B cell (primary cell): ENCODE measurements around the gene ADD3. TPM values are rescaled to one million over a fixed set of nuclear protein-coding genes. Genes with fewer than 3 reads are reported as not detected.

ENCODE experiments used
- ATAC-seq: fragments of 200-7000 bp; cut with Tn5 transposase; one replicate; pipeline ENCODE4 v1.10.0; 2021; ENCODE audit warnings: low read depth, mild to moderate bottlenecking, moderate number of reproducible peaks, moderate library complexity
- CTCF ChIA-PET: fragments of 350-600 bp; sonication (Branson Sonifier 250); formaldehyde crosslinking; loops from one replicate; lab custom pipeline; 2021; ENCODE audit warnings: antibody characterized with exemption, inconsistent platforms; lab: Charles Lee
- POLR2A ChIA-PET: fragments of 350-600 bp; sonication (Branson Sonifier 250); formaldehyde crosslinking; loops from one replicate; lab custom pipeline; 2021; ENCODE audit warnings: antibody characterized with exemption; lab: Charles Lee
- DNase-seq: peaks from one replicate; pipeline ENCODE4 v3.0.0; 2013
- H2AFZ ChIP-seq: 2 replicates; pipeline ENCODE4 v1.6.1; 2012; ENCODE audit warnings: mild to moderate bottlenecking, low read depth, low read length; ENCODE audit not compliant: insufficient read depth, poor library complexity, severe bottlenecking
- H3K27ac ChIP-seq, 2 donors: 1 replicate in 1 of 2; 2 replicates in 1 of 2; pipeline ENCODE4 v1.5.1; 2012 to 2013; ENCODE audit warnings: low read length in 2 of 2, mild to moderate bottlenecking in 2 of 2, moderate library complexity in 1 of 2
- H3K27me3 ChIP-seq, 4 experiments: fragments of 200-600 bp in 1 of 4; sonication (generic) in 1 of 4; replicated peaks in 1 of 4; 1 replicate in 2 of 4; 2 replicates in 2 of 4; pipeline versions ENCODE4 v1.6.1 to v1.7.0; 2013 to 2016; ENCODE audit warnings: low read length in 3 of 4, mild to moderate bottlenecking in 2 of 4, mixed read lengths in 1 of 4, moderate library complexity in 1 of 4; ENCODE audit not compliant: insufficient read depth in 4 of 4, control insufficient read depth in 3 of 4; ENCODE audit errors: control extremely low read depth in 1 of 4
- H3K36me3 ChIP-seq, 2 experiments: replicated peaks in 1 of 2; 1 replicate in 1 of 2; 2 replicates in 1 of 2; pipeline versions ENCODE4 v1.6.1 to v1.7.1; 2013; ENCODE audit warnings: low read length in 1 of 2; ENCODE audit not compliant: insufficient read depth in 2 of 2, control insufficient read depth in 1 of 2; ENCODE audit errors: control extremely low read depth in 1 of 2, extremely low read depth in 1 of 2
- H3K4me1 ChIP-seq, 2 donors: fragments of 200-600 bp in 1 of 2; sonication (generic) in 1 of 2; 1 replicate in 1 of 2; 2 replicates in 1 of 2; pipeline versions ENCODE4 v1.5.1 to v1.6.1; 2013 to 2017; ENCODE audit warnings: low read length in 2 of 2; ENCODE audit not compliant: control insufficient read depth in 2 of 2, insufficient read depth in 2 of 2
- H3K4me2 ChIP-seq: replicated peaks from 2 replicates; pipeline ENCODE3; 2012; ENCODE audit warnings: mild to moderate bottlenecking, low read depth, low read length; ENCODE audit not compliant: poor library complexity, severe bottlenecking
- H3K4me3 ChIP-seq, 5 experiments: fragments of 200-600 bp in 1 of 5; sonication (generic) in 1 of 5; 1 replicate in 3 of 5; 2 replicates in 2 of 5; pipeline versions ENCODE4 v1.5.1 to v1.7.0; 2011 to 2016; ENCODE audit warnings: low read length in 4 of 5, mild to moderate bottlenecking in 4 of 5, low read depth in 2 of 5, control low read depth in 1 of 5, moderate library complexity in 1 of 5; ENCODE audit not compliant: insufficient read depth in 1 of 5; ENCODE audit errors: control extremely low read depth in 1 of 5, extremely low read depth in 1 of 5
- H3K79me2 ChIP-seq: fragments of 200-600 bp; sonication (generic); one replicate; pipeline ENCODE4 v1.6.0; 2016; ENCODE audit warnings: low read length; ENCODE audit not compliant: control insufficient read depth, insufficient read depth
- H3K9ac ChIP-seq: fragments of 200-600 bp; sonication (generic); 2 replicates; pipeline ENCODE4 v1.6.1; 2017; ENCODE audit warnings: mild to moderate bottlenecking, low read length, moderate library complexity
- H3K9me3 ChIP-seq, 3 donors: one replicate each; pipeline versions ENCODE4 v1.6.1 to v1.7.1; 2013; ENCODE audit warnings: low read length in 2 of 3; ENCODE audit not compliant: control insufficient read depth in 2 of 3, insufficient read depth in 1 of 3; ENCODE audit errors: control extremely low read depth in 1 of 3
- H4K20me1 ChIP-seq: 2 replicates; pipeline ENCODE4 v1.6.0; 2012; ENCODE audit warnings: mild to moderate bottlenecking, low read length; ENCODE audit not compliant: insufficient read depth, control insufficient read depth, poor library complexity, severe bottlenecking
- H3K27ac Mint-ChIP-seq: one replicate; pipeline ENCODE4 v1.8.0; 2021; ENCODE audit warnings: mixed read lengths
- H3K27me3 Mint-ChIP-seq: one replicate; pipeline ENCODE4 v1.8.0; 2021; ENCODE audit warnings: mixed read lengths
- H3K4me1 Mint-ChIP-seq: one replicate; pipeline ENCODE4 v1.8.0; 2021; ENCODE audit warnings: mixed read lengths
- H3K4me3 Mint-ChIP-seq: one replicate; pipeline ENCODE4 v1.8.0; 2021; ENCODE audit warnings: mixed read lengths
- H3K9me3 Mint-ChIP-seq: one replicate; pipeline ENCODE4 v1.8.0; 2022; ENCODE audit warnings: mixed read lengths; ENCODE audit not compliant: insufficient read depth
- EZH2 ChIP-seq: IDR thresholded peaks from 2 replicates; pipeline ENCODE4 v1.6.1; 2012; ENCODE audit warnings: borderline replicate concordance, low read depth, mild to moderate bottlenecking, moderate library complexity, low read length; ENCODE audit not compliant: insufficient read depth, poor library complexity, severe bottlenecking
- WGBS: methylation state at CpG from one replicate; pipeline ENCODE4 v1.1.5; 2013; ENCODE audit warnings: missing lambda C conversion rate; ENCODE audit not compliant: insufficient coverage; 5-methylcytosine and 5-hydroxymethylcytosine counted together
- intact Hi-C: fragments of 100-400 bp; cut with micrococcal nuclease; formaldehyde crosslinking; loops from one replicate; pipeline ENCODE4 v1.10.0; 2022
- polyA minus RNA-seq: library from RNA; depleted of rRNA, polyadenylated mRNA; stranded (reverse); fragments of >200 nt; gene quantifications from 2 replicates; pipeline ENCODE4 v1.2.3, GENCODE V29; 2012
- polyA plus RNA-seq: library from polyadenylated mRNA; depleted of rRNA; stranded (reverse); fragments of >200 nt; gene quantifications from 2 replicates; pipeline ENCODE4 v1.2.3, GENCODE V29; 2012
- total RNA-seq, 2 donors: library from RNA; stranded (reverse); fragments of 120-200 nt in 1 of 2; gene quantifications; 1 replicate in 1 of 2; 2 replicates in 1 of 2; pipeline versions ENCODE4 v1.2.3 to v1.2.4, GENCODE V29; 2013 to 2022
- TF ChIP-seq, protein P1 (sequence below): fragments of 200-600 bp; IDR thresholded peaks from one replicate; pipeline ENCODE4 v1.8.0; 2022; ENCODE audit warnings: antibody characterized with exemption, mild to moderate bottlenecking

The ADD3 gene
- total RNA-seq: 156 and 191 TPM in 2 replicates
- total RNA-seq (2013): 440 TPM
- polyA plus RNA-seq: 185 and 206 TPM in 2 replicates
- 174 and 208 TPM in 2 replicates for polyA minus RNA-seq

- CTCF ChIA-PET: interaction anchor here (0.7 to 2.0 kb wide), 18 partner anchors 9 to 134 kb away, joined by 3 to 7 read pairs (median 3); no protein-coding TSS in a partner anchor
- WGBS: under 1% methylated on average over 67 of the region's 83 CpGs
- Histone ChIP-seq H3K27ac (peak within 1 kb of the TSS; percentile 72 to 91), H3K36me3 (no peaks in the 10 kb centered on the region), H4K20me1 (peaks cover 3% of the 10 kb centered on the region), H3K4me2 (peak within 1 kb of the TSS; percentile 95), H2AFZ (peak within 1 kb of the TSS; percentile 95), H3K9me3 (no peaks in the 10 kb centered on the region), H3K9ac (peak within 1 kb of the TSS; percentile 91), H3K4me1 (peaks cover 33 to 40% of the 10 kb centered on the region in 2 donors), H3K27me3 (no peaks in the 10 kb centered on the region), H3K4me3 (peak within 1 kb of the TSS; percentile 73 to 95 (median 76)), H3K79me2 (peaks cover 45% of the 10 kb centered on the region)
- Mint-ChIP-seq H3K4me1 (peaks cover 49% of the 10 kb centered on the region), H3K9me3 (no peaks in the 10 kb centered on the region), H3K4me3 (no peak within 1 kb of the TSS), H3K27me3 (no peaks in the 10 kb centered on the region), H3K27ac (no peak within 1 kb of the TSS)
- ATAC-seq (peak; percentile 86), DNase-seq (peak; percentile 95)
- intact Hi-C loops: loop anchor here (1.0 to 5.0 kb wide), 13 partner anchors 12 to 911 kb away; partner anchors contain the start of genes BBIP1, DUSP5, SHOC2 and SMC3
- POLR2A ChIA-PET: interaction anchor here (0.6 to 1.5 kb wide), 9 partner anchors 9 to 835 kb away, joined by 3 to 12 read pairs (median 4); no protein-coding TSS in a partner anchor
- TF ChIP-seq, protein P1, sequence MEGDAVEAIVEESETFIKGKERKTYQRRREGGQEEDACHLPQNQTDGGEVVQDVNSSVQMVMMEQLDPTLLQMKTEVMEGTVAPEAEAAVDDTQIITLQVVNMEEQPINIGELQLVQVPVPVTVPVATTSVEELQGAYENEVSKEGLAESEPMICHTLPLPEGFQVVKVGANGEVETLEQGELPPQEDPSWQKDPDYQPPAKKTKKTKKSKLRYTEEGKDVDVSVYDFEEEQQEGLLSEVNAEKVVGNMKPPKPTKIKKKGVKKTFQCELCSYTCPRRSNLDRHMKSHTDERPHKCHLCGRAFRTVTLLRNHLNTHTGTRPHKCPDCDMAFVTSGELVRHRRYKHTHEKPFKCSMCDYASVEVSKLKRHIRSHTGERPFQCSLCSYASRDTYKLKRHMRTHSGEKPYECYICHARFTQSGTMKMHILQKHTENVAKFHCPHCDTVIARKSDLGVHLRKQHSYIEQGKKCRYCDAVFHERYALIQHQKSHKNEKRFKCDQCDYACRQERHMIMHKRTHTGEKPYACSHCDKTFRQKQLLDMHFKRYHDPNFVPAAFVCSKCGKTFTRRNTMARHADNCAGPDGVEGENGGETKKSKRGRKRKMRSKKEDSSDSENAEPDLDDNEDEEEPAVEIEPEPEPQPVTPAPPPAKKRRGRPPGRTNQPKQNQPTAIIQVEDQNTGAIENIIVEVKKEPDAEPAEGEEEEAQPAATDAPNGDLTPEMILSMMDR: no peak
- no peak for TF ChIP-seq EZH2
Measured at GRCh38 chr10:110007701-110008517, at the start of gene ADD3. TSS of gene ADD3 (plus strand) at chr10:110007984. CDS start at chr10:110100654, 92,670 bp downstream.

- Mint-ChIP-seq H3K9me3 (no peaks in the 10 kb centered on the region), H3K4me1 (peaks cover 12% of the 10 kb centered on the region), H3K27ac (no peak overlapping the region), H3K4me3 (no peak overlapping the region), H3K27me3 (no peaks in the 10 kb centered on the region)
- DNase-seq (no peak), ATAC-seq (no peak)
- H3K4me3 ChIP-seq: no peak overlapping the region
- no peak for TF ChIP-seq EZH2
- no peaks in the 10 kb centered on the region for H4K20me1 ChIP-seq
- no peaks in the 10 kb centered on the region for H3K27me3 ChIP-seq
- no peak overlapping the region for H3K9ac ChIP-seq
- 94% methylated on average over 2 of the region's 2 CpGs for WGBS
- CTCF ChIA-PET: interaction anchor here (0.6 to 2.1 kb wide), 5 partner anchors 10 to 147 kb away, joined by 3 to 6 read pairs (median 4); no protein-coding TSS in a partner anchor
- no peak overlapping the region for H3K27ac ChIP-seq
- no peaks in the 10 kb centered on the region for H3K9me3 ChIP-seq
- no peaks in the 10 kb centered on the region for H3K36me3 ChIP-seq
- no peak overlapping the region for H2AFZ ChIP-seq
- no peak overlapping the region for H3K4me2 ChIP-seq
- POLR2A ChIA-PET: no interaction called here
- H3K4me1 ChIP-seq: peaks cover 0 to 9% of the 10 kb centered on the region in 2 donors
- no peaks in the 10 kb centered on the region for H3K79me2 ChIP-seq
- intact Hi-C loops: no loop called here
Measured at GRCh38 chr10:109958059-109958458, 49.7 kb upstream of the ADD3 start.
